HG03439 (cell line): ENCODE results near the gene DRAP1.

ENCODE experiments used
- ATAC-seq: cut with Tn5 transposase; IDR thresholded peaks from one replicate; pipeline ENCODE4 v1.9.1; 2021; ENCODE audit warnings: mild to moderate bottlenecking, moderate library complexity; ENCODE audit not compliant: unreplicated experiment

The DRAP1 gene, protein sequence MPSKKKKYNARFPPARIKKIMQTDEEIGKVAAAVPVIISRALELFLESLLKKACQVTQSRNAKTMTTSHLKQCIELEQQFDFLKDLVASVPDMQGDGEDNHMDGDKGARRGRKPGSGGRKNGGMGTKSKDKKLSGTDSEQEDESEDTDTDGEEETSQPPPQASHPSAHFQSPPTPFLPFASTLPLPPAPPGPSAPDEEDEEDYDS

GRCh38 chr11:65919141-65919572 is at the start of gene DRAP1:
DRAP1 (plus strand) TSS chr11:65919426; CDS start chr11:65919502, 76 bp downstream.
- ATAC-seq = peak; percentile 84

DNA sequence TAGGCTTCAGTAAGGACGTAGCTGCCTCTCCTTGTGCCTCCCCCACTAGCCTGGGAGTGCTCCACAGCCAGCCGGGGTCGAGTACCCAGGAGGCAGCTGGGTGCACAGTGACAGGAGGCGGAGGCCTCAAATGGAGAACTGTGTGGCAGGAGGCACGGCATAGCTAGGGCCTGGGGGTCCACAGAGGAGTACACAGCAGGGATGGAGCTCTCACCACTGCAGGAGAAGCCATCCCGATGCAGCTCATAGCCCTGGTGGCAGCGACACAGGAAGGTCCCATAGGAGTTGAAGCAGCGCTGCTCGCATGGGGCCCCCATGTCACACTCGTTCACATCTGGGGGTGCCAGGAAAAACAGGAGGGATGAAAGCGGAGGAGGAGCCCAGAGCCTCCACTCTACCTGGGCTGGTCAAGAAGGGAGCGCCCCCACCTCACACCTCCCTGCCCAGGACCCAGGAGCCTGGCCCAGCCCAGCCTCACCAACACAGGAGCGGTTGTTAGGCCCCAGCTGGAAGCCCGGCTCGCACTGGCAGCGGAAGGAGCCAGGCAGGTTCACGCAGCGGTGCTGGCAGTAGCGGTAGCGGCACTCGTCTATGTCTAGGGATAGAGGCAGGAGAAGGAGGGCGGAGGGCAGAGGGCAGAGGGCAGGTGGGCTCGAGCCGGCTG is 49.5 kb upstream of the DRAP1 start:
- no peak for ATAC-seq

DNA sequence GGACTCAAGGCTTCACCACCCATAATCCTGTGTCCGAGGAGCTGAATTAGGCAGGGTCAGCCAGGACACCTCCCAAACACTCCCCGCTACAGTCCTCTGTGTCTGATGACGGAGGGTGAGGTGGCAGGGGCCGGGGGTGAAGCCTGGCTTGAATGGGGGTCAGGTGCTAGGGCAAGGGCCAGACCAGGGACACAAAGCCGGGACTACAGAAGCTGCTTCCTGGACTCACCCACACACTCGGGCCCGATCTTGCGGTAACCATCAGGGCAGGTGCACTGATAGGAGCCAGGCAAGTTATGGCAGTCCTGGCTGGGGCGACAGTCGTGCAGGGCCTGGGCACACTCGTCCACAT is 48.9 kb upstream of the DRAP1 start:
- ATAC-seq = no peak

GRCh38 chr11:65870706-65871681 is 48.2 kb upstream of the DRAP1 start:
- no peak for ATAC-seq

GRCh38 chr11:65871811-65872548 is 47.2 kb upstream of the DRAP1 start:
- ATAC-seq = no peak

DNA sequence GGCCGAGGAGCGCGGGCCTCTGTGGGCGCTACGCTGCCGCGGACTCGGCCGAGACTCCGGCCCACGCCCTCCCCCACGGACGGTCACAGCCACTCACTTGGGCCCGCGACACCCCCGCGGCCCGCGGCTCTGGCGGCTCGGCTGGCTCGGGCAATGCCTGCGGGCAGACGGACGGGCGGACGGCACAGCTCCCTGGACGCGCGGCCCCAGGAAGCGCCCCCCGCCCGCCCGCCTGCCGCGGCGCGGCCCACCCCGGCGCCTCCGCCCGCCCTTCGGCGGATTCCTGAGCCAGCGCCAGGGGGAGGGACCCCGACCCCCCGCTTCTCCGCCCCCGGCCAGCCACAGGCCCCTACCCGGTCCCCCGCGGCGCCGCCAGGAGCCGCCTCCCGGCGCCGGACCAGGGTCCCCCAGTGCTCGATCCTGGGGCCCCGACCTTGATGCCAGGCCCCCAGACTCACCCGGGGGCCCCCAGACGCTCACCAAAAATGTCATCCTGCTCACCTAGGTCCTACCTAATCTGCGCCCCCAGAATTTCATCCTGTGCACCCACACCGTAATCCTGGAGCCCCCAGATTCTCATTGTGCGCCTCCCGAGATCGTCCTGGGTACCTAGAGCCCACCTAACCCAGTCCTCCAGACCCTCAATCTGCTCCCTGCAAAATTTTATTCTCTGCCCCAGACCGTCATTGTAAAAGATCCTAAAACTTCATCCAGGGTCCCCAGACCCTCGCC is 46.5 kb upstream of the DRAP1 start, which contains the start of gene EFEMP2:
TSS of gene EFEMP2 (minus strand) at position 215 of the 732 bp plus-strand sequence. CDS start 446 bp downstream, outside the sequence.
- ATAC-seq = no peak

DNA sequence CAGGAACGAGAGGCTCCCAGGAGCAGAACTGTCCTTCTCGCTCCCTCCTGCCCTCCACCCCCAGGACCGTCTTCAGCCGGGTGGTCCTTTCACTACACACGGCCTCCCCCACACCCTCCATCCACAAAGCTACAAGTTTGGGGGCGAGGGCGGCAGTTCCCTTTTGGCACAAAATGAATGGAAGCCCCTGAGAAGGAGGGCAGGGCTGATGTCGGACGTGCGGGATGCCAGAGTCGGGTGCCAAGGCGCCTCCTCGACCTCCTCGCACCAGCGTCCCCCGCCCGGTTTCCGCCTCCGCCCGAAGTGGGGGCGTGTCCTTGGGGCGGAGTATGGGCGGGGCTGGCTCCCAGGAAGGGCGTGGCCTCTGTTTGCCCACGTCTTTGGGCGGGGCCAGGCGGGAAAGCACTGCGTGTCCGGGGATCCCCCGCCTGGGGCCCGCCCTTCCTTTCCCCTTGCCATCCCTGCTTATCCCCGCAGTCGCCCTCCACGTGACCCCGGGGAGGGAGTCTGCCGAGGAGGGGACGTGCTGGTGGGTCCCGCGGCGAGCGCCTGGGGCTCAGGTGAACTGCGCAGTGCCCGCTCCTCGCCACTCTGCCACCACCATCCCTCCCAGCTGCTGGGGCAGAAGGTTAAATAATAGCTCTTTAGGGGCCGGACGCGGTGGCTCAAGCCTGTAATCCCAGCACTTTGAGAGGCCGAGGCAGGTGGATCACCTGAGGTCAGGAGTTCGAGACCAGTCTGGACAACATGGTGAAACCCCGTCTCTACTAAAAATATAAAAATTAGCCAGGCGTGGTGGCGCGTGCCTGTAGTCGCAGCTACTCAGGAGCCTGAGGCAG is 45.7 kb upstream of the DRAP1 start:
- ATAC-seq = peak; percentile 76

DNA sequence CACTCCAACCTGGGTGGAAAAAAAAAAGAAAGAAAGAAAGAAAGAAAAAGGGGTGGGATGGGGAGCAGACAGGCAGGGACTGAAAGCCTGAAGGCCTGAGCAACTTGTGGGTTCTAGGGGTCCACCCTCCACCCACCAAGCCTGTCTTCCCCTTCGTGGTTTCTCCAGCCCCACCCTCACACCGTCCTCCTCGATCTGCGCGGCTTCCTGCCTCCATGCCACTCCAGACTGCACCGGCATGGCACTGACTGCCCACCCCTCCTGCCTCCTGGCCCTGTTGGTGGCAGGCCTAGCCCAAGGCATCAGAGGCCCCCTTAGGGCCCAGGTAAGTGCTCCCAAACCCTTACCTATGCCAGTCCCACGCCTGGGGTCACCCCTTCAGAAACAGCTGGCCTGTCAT is 39.6 kb upstream of the DRAP1 start, which contains the start of gene CTSW:
TSS of gene CTSW (plus strand) at position 221 of the 400 bp plus-strand sequence. CDS start at position 239, 18 bp downstream.
- ATAC-seq = no peak

DNA sequence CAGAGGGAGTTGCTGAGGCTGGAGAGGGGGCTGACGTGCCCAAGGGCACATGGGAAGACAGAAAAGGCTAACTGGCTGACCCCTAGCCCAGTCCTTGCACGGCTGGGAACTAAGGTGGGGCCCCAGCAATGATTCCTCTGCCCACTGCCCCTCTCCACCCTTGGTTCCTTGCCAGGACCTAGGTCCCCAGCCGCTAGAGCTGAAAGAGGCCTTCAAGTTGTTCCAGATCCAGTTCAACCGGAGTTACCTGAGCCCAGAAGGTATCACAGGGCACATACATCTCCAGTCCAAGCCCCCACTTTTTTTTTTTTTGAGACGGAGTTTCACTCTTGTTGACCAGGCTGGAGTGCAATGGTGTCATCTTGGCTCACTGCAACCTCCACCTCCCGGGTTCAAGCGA is 39.2 kb upstream of the DRAP1 start:
- no peak for ATAC-seq

DNA sequence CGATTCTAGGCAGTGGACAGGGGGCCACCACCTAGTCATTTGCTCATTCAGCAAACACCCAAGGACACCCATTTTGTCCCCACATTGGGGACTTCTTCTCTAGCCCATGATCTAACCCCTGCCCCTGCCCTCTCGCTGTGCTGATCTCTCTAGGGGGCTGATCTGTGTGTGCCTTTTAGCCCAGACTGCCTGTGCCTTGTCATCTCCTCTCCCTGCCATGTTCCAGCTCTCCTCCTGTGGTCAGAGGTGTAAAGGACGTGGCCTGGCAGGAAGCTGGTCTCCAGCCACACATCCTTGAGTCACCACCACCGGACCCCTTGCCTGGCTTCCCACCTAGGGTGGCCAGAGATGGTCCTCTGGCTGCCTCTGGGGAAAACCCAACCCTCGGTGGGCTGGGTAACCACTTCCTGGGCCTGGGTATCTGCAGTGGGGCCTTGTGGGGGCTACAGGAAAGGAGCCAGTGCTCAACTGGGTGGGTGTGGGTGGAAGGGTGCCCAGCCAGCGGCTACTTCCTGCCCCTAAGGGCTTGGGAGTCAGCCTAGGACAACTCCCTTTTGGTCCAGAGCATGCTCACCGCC is 38.3 kb upstream of the DRAP1 start:
- no peak for ATAC-seq

DNA sequence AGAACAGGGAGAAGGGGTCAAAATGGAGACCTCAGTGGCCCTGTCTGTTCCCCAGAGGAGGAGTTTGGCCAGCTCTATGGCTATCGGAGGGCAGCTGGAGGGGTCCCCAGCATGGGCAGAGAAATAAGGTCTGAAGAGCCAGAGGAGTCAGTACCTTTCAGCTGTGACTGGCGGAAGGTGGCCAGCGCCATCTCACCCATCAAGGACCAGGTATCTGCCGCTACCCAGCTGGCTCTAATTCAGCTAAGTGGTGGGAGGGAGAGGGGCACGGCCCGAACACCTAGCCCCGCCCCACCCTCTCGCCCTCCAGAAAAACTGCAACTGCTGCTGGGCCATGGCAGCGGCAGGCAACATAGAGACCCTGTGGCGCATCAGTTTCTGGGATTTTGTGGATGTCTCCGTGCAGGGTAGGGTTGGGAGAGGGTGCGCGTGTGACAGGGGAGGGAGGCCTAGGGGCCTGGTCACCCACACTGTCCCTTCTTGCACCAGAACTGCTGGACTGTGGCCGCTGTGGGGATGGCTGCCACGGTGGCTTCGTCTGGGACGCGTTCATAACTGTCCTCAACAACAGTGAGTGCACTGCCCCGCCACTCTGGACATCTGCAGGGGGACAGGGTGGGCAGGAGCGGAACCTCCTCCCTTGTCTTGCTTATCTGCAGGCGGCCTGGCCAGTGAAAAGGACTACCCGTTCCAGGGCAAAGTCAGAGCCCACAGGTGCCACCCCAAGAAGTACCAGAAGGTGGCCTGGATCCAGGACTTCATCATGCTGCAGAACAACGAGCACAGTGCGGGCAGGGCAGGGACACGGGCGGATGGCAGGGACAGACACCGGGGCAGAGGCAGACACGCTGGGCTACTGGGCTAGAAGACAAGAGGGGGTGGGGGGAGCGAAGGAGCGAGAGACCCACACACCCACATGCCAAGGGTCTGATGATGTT is 36.8 kb upstream of the DRAP1 start:
- no peak for ATAC-seq

DNA sequence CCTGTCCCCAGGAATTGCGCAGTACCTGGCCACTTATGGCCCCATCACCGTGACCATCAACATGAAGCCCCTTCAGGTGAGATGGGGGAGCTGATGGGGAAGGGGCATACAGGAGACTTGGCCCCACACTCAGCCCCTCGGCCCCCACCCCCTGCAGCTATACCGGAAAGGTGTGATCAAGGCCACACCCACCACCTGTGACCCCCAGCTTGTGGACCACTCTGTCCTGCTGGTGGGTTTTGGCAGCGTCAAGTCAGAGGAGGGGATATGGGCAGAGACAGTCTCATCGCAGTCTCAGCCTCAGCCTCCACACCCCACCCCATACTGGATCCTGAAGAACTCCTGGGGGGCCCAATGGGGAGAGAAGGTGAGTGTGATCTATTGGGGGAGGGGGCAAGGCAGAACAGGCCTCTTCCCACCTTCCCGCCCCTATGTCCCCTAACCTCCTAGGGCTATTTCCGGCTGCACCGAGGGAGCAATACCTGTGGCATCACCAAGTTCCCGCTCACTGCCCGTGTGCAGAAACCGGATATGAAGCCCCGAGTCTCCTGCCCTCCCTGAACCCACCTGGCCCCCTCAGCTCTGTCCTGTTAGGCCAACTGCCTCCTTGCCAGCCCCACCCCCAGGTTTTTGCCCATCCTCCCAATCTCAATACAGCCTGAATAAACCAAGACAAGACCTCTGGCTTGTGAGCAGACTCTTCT is 36.0 kb upstream of the DRAP1 start:
- ATAC-seq = no peak

DNA sequence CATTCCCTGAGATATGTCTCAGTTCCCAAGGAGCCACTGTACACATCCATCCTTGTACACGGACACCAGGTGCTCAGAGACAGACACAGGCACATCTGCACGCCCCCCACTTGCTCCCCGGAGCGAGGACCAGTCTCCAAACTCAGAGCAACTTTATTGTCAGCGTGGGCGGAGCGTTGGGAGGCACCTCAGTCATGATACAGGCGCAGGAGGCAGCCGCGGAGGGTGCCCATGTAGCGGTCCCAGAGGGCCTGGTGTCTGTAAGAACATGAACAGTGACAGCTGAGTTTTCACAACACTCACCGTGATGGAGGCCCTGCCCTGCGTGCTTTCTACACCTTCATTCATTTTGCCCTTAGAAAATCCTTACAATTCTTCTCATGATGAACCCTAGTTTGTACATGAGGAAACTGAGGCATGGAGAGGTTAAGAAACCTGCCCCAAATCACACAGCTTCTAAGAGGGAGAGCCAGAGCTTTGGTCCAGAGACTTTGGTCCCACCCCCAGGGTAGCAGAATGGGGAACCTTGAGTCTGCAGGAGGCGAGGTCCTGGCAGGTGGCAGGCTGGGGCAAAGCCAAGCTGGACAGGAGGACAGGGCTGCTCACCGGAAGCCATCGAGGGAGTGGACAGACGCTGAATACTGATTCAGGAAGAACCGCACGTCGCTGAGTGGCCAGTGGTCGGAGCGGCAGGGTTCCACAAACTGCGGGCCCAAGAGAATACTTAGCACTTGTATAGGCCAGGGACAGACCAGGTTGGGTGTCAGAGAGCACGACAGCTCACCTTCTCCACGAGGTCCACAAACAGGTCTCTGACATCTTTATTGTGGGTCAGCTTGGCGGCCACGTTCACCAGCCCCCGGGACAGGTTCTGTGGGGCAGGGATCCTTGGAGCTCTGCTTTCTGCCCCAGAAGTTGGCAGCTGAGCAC is 35.2 kb upstream of the DRAP1 start:
- no peak for ATAC-seq

GRCh38 chr11:65884716-65885092 is 34.5 kb upstream of the DRAP1 start:
- ATAC-seq = no peak

DNA sequence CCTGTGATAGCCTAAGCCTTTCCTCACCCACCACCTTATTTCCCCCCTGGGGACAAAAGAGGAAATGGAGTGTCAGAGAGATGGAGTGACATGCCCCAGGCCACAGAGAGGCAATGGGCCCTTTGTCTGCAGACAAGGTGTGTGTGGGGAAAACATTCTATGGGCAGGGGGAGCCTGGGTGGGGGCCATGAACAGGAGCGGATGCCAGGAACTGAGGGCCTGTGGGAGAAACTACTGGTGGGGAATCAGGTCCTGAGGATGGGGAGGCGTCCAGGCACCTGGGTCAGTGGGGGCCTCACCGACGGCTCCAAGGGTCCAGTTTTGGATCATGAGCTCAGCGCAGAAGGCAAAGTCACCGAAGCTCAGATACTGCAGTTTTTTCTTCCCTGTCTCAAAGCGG is 34.0 kb upstream of the DRAP1 start:
- no peak for ATAC-seq
